HG02588 (cell line): ENCODE data around the gene PRM2.

ENCODE experiments used
- ATAC-seq: cut with Tn5 transposase; IDR thresholded peaks from one replicate; pipeline ENCODE4 v1.9.1; 2021; ENCODE audit warnings: mild to moderate bottlenecking, moderate library complexity; ENCODE audit not compliant: unreplicated experiment

The PRM2 gene

DNA sequence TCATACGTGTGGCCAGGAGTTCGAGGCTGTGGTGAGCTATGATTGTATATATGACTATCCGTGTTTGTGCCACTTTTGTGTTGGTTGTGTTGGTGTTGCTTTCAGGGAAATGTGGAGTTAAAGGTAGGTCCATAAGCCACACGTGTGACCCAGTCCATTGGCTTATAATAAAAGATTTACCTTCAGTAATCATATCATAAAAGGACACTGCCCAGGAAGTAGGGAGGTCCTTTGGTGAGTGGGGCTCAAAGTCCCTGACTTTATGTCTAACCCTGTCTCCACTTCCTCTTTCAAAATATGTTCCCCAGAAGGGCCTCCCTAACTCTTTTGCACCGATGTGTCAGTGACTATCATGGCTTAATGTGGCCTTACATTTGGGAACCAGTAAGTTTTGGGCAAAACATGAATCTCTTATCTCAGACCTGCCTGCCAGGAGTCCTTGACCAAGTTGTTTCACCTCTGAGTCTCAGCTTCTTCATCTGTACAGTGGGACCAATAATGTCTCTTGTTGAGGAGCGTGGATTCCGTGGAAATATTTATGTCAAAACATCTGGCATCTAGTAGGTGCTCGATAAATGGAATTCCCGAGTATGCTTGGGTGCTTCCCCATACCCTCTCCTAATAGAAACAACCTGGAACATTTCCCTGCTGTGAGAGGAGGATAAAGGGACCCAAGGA is 12.0 kb downstream of the PRM2 start:
- no peak for ATAC-seq

DNA sequence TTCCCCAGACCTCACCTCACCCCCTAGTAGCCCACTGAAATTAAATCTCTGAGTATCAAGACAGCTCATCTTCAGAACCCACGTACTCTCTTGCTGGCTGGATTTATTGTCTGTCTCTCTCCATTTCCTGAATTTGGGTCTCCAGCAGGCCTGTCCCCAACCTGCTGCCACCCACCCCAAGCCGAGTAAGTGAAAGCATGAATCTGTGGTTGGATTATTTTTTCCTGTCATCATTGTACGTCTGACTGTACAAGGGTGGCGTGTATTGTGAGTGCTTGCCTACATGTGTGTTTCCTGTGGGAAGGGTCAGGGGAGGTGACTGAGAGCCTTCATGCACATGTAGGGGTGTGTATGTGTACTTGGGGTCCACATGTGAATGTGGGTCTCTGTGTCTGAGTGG is 12.5 kb downstream of the PRM2 start:
- no peak for ATAC-seq

DNA sequence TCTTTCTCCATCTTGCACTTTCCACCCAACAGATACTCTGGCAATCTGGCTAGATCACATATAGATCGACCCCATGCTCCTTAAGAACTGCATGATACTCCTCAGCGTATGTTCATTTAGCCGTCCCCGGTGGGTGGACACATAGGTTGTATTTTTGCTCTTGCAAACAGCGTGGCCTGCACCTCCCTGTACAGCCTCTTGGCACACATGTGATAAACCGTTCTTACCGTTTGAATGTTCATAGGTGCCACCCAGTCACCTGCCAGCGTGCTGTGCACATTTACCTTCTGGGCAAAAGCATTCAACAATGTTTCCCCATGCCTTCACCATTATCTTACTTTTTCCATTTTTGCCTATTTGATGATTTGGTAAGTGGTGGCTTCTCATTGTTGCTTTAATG is 13.4 kb downstream of the PRM2 start:
- ATAC-seq, result no peak

DNA sequence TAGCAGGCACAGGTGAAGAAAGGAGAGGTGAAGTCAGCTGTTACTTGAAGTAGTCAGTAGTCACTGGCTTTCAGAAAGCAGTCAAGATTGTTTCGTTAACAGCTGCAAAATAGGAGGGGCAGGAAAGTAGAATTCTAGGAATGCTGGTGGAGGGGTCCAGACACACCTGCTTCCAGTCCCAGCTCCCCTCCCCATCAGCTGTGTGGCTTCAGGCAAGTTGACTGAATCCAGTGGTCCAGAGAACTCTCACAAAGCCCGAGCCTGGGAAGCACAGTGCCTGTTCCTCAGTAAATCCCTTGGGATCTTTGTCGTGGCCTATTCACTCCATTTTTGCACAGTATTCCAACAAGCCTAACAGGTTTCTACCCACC is 15.7 kb downstream of the PRM2 start:
- ATAC-seq, result no peak

DNA sequence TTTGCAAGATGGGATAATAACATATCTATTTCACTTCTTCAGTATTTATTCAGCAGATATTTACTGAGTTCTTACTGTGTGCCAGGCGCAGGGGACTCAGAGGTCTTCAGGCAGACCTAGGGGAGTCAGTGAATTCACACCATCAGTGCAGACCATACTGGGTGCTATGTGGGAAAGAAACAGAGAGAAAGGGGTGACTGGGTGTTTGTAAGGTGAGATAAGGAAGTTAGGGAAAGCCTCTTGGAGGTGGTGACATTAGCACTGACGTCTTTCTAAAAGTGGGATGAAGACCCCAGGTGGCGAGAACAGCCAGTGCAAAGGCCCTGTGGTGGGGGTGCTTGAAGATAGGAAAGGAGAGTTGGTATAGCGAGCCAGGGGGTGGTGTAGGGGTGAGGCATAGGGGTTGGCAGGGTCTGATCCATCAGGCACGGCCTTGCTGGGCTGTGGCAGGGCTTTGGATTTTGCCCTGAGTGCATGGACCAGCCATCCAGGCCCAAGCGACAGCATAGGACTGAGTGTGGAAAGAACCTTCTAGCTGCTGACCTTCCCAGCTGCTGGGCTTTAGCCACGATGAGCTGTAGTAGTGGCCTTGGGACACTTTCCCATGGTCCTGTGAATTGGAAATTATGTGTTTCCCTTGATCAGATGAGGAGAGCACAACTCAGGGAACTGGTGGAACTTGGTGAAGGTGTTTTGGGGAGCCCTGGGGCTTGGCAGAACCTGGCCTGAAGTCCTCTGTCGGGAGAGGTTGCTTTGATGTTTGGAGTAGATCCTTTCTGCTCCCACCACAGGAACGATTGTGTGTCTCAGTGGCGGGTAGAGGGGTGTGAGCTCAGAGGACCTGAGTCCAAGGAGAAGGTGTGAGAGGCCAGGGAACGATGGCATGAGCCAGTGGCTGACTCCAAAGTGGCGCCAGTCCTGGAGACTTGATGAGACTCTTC is 16.4 kb downstream of the PRM2 start:
- ATAC-seq, result no peak

DNA sequence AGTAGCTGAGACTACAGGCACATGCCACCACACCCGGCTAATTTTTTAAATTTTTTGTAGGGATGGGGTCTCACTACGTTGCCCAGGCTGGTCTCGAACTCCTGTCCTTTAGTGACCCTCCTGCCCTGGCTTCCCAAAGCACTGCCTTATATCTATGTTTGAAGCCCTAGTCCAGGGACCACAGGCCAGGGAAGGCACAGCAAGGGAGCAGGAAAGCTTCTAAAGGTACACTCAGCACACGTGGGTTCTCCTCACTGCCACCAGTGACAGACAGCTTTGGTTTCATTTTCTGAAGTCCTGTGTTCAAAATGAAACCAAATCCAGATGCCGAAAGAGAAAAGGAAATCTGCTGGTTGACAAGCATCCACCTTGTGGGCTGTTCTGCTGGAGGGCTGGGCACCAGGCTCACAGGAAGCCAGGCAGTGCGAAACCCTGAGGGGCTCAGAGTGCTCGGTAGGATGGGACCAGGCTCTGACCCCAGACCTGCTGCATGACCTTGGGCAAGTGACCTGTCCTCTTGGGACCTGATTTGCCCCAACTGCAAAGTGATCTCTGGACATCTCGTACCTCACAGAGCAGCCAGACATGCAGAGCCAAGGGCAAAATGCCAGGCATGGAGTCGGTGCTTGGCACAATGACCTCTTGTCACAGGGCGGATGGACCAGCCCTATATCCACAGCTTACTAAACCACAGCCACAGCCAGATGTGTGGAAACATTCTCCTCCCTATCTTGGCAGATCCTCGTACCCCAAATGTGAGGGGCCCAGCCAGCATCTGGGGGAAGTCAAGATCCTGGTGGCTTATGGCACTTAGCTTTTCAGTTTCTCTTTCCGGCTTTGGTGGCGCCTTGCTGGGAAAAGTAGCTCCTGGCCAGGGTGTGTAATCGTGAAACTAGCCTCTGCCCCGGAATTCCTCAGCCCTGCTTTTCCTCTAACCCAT is 17.5 kb downstream of the PRM2 start:
- no peak for ATAC-seq

DNA sequence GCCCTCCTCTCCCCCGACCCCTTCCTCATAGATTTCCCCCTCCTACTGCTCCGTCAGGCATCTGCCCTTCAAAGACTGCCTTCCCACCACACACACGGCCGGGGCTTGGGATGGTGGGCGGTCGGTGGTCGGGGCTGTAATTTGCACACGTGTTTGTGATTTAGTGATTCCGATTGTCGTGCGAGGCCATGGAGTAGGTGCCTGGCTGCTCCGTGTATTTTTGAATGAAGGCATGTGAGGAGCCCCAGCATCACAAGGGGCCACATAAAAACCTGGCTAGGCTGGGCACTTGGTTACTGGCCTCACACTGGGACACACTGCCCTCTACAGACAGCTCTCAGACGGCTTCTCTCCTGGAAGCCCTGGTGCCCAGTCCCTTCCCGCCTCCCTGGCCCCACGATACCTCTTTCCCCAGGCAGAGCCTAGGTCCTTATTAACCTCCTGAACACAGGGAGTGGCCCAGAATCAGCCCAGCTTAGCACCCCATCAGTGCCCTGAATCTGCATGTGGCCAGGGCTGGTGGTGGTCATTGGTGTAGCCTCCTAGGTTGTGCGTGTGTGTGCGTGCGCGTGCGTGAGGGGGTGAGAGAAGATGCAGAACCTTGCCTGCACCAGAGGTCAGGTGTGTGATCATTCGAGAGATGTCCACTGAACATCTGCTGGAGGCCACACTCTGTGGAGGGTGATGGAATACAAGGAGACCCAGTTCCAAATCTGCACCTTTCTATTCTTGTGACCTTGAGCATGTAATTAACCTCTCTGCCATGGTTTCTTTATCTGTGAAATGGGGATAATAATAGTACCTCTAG is 18.9 kb downstream of the PRM2 start:
- ATAC-seq, result no peak

DNA sequence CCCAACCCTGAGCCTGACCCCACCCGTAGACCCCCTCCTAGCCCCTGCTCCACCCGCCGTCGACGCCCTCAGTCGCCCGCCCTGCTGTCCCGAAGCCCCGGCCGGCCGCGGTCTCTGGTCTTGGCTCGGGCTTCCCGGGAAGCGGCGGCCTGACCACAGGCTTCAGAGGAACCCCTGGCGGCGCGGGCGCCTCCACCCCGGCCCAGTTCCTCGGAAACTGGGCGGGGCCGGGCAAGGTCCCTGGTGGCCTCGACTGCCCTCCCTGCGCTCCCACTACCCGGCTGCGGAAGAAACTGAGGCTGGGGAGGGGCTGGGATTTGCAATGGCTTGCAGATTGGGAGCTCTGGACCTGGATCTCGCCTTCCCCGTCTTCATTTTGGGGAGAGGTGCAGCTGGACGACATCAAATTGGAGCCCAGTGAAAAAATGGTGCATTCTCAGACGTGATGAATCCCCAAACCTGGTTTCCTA is 19.6 kb downstream of the PRM2 start:
- ATAC-seq, result no peak

DNA sequence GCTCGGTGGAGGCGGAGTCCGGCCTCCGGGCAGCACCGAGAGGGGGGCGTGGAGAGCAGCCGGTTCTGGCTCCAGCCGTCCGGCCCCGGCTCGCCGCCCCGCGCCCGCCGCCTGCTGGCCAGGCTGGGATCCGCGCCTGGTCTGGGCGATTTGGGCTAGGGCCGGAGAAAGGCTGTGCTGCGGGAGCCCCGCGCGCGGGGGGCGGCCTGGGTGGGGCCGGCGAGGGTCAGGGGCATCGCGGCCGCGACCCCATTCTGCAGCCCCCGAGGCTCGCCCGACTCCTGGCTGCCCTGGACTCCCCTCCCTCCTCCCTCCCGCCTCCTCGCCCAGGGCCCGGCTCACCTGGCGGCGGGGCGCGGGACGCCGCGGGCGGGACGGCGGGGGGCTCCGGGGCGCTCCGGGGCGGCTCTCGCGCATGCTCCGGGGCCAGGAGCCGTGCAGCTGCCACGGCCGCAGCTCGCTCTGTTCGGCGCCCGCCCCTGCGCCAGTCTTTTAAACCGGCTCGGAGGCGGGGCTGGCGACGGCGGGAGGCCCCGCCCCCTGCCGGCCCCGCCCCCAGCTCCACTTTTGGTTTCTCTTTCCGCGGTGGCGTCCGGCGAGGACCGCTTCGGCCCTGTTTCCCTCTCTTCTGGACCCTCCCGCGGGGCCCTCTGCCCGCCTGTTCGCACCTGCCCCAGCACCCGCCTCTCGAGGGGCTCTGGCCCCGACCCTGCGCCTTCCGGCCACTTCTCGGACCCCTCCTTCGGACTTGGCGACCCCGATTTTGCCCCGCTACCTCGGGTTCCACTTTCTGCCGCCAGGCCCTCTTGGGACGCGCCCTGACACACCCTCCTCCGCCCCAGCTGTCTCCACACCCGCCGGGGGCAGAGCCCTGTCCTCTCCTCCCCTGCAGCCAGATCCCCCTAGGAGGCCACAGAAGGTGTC is 20.3 kb downstream of the PRM2 start, which contains the start of gene SOCS1:
Gene SOCS1 (minus strand): TSS at position 468 of the 924 bp plus-strand sequence. CDS start 726 bp downstream, outside the sequence.
- ATAC-seq, result peak; percentile 52

DNA sequence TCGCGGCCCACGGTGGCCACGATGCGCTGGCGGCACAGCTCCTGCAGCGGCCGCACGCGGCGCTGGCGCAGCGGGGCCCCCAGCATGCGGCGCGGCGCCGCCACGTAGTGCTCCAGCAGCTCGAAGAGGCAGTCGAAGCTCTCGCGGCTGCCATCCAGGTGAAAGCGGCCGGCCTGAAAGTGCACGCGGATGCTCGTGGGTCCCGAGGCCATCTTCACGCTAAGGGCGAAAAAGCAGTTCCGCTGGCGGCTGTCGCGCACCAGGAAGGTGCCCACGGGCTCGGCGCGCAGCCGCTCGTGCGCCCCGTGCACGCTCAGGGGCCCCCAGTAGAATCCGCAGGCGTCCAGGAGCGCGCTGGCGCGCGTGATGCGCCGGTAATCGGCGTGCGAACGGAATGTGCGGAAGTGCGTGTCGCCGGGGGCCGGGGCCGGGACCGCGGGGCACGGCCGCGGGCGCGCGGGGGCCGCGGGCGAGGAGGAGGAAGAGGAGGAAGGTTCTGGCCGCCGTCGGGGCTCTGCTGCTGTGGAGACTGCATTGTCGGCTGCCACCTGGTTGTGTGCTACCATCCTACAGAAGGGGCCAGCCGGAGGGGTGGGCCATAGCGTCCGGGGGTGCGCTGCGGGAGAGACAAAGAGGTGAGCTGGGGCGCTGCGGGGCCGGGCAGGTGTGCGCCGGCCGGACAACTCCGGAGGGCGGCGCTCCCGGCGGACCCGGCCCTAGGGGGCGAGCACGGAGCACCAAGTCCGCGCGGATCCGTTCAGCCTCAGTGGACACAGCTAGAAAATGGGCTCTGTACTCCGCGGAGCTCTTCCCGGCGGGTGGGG is 21.2 kb downstream of the PRM2 start:
- peak; percentile 2 for ATAC-seq

DNA sequence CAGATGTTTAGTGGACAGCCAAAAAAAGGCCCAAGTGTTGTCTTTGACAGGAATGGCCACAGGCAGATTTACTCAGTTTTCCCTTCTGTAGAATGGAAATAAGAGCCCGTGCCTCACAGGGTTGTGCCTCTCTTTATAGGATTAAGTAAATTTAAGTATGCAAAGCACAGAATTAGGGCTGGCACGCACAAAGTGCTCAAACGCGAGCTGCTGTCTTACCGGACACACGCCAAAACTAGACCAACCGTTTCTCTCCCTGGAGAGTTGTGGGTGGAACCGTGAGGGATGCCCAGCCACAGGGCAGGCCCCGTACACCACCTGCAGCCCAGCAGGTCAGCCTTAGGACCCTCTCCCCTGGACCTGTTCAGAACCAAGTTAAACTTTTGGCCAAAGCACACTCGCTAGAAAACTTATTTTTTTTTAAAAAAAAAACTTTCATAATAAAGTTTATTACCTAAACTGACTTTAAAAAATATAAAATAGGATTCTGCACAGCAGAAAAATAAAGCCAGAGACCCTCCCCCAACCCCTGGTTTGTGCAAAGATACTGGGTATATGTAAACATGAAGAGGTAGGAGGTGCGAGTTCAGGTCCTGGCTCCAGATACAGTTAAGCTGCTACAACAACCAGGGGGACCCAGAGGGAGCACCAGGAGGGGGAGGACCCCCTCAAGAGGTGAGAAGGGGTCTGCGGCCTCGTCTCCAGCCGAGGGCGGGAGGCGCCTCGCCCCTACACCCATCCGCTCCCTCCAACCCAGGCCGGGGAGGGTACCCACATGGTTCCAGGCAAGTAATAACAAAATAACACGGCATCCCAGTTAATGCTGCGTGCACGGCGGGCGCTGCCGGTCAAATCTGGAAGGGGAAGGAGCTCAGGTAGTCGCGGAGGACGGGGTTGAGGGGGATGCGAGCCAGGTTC is 22.0 kb downstream of the PRM2 start:
- ATAC-seq, result no peak

DNA sequence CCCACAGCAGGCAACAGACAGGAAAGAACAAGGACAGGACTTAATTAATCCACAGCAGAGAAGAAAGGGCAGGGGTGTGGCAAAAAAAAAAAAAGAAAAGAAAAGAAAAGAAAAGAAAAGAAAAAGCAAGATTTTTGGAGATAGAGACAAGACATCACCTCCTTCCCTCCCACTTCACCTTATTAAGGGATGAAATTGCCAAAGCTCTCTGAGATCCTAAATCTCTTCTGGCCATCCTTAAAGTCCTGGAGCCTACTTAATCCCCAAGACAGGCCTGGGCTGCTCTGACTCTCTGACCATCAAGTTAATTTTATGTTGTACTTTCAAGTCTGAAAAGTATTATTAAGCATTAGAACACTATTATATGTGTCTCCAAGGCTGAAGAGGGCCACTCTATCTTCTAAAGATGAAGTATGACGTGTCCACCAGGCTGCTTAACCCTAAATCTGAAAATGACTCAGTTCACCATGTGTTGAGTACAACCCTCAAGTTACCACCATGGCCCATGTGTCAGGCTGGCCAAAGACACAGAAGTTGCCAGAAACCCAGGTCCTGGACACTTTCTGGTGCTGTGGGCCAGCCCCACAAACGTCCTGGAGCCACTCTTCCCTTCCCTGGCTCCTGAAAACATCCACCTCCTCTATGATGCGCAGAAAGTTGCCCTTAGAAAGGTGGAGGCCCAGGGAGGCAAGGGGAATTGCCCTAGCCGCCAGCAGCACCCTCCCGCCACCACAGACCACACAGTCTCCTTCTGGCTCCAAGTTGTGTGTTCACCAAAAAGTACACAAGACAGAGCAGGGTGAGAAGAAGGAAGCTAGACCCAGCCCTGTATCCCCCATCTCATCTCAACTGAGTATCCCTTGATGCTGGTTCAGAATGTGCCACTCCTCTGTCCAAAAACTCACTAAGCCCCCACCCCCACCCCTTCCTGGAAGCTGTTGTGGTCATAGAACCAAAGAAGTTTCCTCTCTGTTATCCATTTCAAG is 23.0 kb downstream of the PRM2 start:
- ATAC-seq, result no peak

DNA sequence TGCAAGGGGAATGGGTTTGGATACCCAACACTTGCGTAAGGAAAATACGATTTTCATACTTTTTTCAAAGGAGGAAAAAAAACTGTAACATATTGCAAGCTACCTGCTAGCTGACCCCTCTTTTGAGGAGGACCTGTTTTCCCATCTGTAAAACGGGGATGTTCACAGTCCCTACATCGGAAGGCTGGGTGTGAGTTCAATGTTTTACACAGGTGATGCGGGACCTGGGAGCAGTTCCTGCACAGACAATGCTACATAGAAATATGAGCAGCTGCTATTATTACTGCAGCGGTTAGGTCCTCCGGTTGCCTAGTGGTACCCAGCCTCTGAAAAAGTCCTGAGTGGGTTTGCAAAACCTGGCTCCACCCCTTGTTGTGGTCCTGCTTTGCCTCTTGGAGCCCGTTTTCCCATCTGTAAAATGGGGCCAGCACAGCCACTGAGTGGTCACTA is 23.8 kb downstream of the PRM2 start:
- no peak for ATAC-seq

DNA sequence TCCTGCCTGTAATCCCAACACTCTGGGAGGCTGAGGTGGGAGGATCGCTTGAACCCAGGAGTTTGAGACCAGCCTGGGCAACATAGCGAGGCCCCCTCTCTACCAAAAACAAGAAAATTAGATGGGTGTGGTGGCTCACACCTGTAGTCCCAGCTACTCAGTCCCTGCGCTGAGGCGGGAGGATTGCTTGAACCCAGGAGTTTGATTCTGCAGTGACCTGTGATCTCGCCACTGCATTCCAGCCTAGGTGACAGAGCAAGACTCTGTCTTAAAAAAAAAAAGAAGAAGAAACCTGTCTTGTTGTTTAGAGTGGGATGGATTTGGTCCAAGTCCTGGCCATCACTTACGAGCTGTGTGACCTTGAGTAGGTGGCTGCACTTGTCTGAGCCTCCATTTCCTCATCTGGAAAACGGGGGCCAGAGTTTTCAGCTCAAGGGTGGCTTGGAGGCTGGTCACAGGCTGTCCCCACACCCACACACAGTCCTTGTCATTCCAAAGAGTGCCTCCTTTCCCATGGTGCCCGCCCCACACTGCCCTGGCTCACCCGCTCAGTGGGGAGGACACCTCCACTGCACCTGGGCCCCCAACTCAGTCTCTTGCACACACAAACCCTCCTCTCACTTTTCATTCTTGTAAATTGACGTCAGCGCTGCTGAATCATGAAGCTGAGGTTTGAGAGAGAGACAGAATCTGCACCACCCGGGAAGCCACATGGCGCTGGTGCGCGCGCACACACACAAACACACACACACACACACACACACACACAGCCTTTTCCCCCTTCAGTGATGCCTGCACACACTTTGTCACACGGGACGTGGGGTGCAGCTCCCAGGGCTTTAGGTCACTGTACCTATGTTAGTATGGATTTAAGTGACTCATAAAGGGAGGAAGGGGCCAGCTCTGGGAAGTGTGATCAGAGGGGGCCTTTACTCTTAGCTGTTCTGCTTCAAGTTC is 24.5 kb downstream of the PRM2 start:
- ATAC-seq, result no peak
